Liver (tissue), 9 donors: ENCODE results near the gene PRRT3. TPM values are rescaled to one million over a fixed set of nuclear protein-coding genes. Genes with fewer than 3 reads are reported as not detected.
"Not testable (repeated sequence)": the region's sequence is repeated elsewhere in the genome, so short reads cannot be mapped to it uniquely, and the experiment has no call there.

Experiments
- DNase-seq: peaks from one replicate; pipeline ENCODE4 v3.0.0-alpha.2; 2017; ENCODE audit warnings: low spot score
- H3K27ac ChIP-seq, 2 donors: one replicate each; pipeline ENCODE4 v1.7.0; 2013; ENCODE audit warnings: inconsistent platforms in 2 of 2, low read length in 2 of 2, control low read depth in 1 of 2, low read depth in 1 of 2, mild to moderate bottlenecking in 1 of 2
- H3K27me3 ChIP-seq, 4 donors: one replicate each; pipeline versions ENCODE4 v1.6.1 to v1.7.0; 2013; ENCODE audit warnings: low read length in 3 of 4, inconsistent platforms in 1 of 4, mild to moderate bottlenecking in 1 of 4, moderate library complexity in 1 of 4; ENCODE audit not compliant: control insufficient read depth in 4 of 4, insufficient read depth in 4 of 4
- H3K36me3 ChIP-seq, 4 donors: one replicate each; pipeline versions ENCODE4 v1.6.1 to v1.7.0; 2013; ENCODE audit warnings: low read length in 3 of 4, mild to moderate bottlenecking in 3 of 4, low read depth in 1 of 4, moderate library complexity in 1 of 4; ENCODE audit not compliant: control insufficient read depth in 4 of 4, insufficient read depth in 3 of 4
- H3K4me1 ChIP-seq, 4 donors: one replicate each; pipeline versions ENCODE4 v1.6.1 to v1.7.0; 2013; ENCODE audit warnings: low read length in 3 of 4, mild to moderate bottlenecking in 3 of 4, moderate library complexity in 1 of 4; ENCODE audit not compliant: control insufficient read depth in 4 of 4, insufficient read depth in 4 of 4
- H3K4me3 ChIP-seq, 3 donors: one replicate each; pipeline versions ENCODE4 v1.6.1 to v1.7.0; 2013; ENCODE audit warnings: low read length in 3 of 3, control low read depth in 1 of 3, low read depth in 1 of 3, mild to moderate bottlenecking in 1 of 3
- H3K9ac ChIP-seq, 2 donors: one replicate each; pipeline ENCODE4 v1.7.0; 2013; ENCODE audit warnings: low read length in 2 of 2, mild to moderate bottlenecking in 2 of 2, moderate library complexity in 2 of 2, control low read depth in 1 of 2, low read depth in 1 of 2
- H3K9me3 ChIP-seq, 4 donors: one replicate each; pipeline versions ENCODE4 v1.6.1 to v1.7.0; 2013; ENCODE audit warnings: low read length in 3 of 4; ENCODE audit not compliant: control insufficient read depth in 4 of 4
- FOXA1 ChIP-seq: IDR thresholded peaks from 2 replicates; pipeline ENCODE4 v1.6.1; 2016; ENCODE audit warnings: antibody characterized with exemption
- NR2F2 ChIP-seq: IDR thresholded peaks from 2 replicates; pipeline ENCODE4 v1.6.1; 2016; ENCODE audit warnings: antibody characterized with exemption
- RAD21 ChIP-seq, 2 donors: IDR thresholded peaks; 2 replicates each; pipeline ENCODE4 v1.6.1; 2016; ENCODE audit warnings: antibody characterized with exemption in 2 of 2, mild to moderate bottlenecking in 2 of 2
- SP1 ChIP-seq: IDR thresholded peaks from 2 replicates; pipeline ENCODE4 v1.6.1; 2018; ENCODE audit warnings: antibody characterized with exemption, mild to moderate bottlenecking
- TAF1 ChIP-seq: conservative IDR thresholded peaks from 2 replicates; pipeline ENCODE4 v1.6.1; 2016; ENCODE audit warnings: antibody characterized with exemption, mild to moderate bottlenecking
- YY1 ChIP-seq: IDR thresholded peaks from 2 replicates; pipeline ENCODE4 v1.6.1; 2016; ENCODE audit warnings: antibody characterized with exemption, mild to moderate bottlenecking
- WGBS: extraction: QIAGEN DNeasy Blood & Tissue Kit; methylation state at CpG from one replicate; pipeline ENCODE4 v1.1.7; 2013; 5-methylcytosine and 5-hydroxymethylcytosine counted together
- polyA plus RNA-seq, 2 donors: library from polyadenylated mRNA; stranded (reverse) in 1 of 2; unstranded in 1 of 2; fragments of 200-250 nt in 1 of 2; fragments of >200 nt in 1 of 2; fragmentation: Nextera tagmentation in 1 of 2; extraction: Ambion mirVana in 1 of 2; gene quantifications; one replicate each; pipeline versions ENCODE4 v1.2.1 to v1.2.3, GENCODE V29; 2013 to 2015
- total RNA-seq, 2 donors: library from RNA; depleted of rRNA; stranded (reverse); fragments of >200 nt; gene quantifications; one replicate each; pipeline ENCODE4 v1.2.3, GENCODE V29; 2014
- TF ChIP-seq, protein P1 (sequence below): IDR thresholded peaks from 2 replicates; pipeline ENCODE4 v1.6.1; 2016; ENCODE audit warnings: antibody characterized with exemption
- donor health status: healthy.
- donor health status: healthy.
- donor health status: healthy.
- donor health status: healthy.
- donor health status: healthy.

PRRT3 gene
- total and polyA plus RNA-seq, 4 donors: 0.14 to 0.79 (median 0.24) TPM

- TF ChIP-seq, protein P1, sequence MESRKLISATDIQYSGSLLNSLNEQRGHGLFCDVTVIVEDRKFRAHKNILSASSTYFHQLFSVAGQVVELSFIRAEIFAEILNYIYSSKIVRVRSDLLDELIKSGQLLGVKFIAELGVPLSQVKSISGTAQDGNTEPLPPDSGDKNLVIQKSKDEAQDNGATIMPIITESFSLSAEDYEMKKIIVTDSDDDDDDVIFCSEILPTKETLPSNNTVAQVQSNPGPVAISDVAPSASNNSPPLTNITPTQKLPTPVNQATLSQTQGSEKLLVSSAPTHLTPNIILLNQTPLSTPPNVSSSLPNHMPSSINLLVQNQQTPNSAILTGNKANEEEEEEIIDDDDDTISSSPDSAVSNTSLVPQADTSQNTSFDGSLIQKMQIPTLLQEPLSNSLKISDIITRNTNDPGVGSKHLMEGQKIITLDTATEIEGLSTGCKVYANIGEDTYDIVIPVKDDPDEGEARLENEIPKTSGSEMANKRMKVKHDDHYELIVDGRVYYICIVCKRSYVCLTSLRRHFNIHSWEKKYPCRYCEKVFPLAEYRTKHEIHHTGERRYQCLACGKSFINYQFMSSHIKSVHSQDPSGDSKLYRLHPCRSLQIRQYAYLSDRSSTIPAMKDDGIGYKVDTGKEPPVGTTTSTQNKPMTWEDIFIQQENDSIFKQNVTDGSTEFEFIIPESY: no peak
- TF ChIP-seq TAF1: no peak
- no peak for TF ChIP-seq YY1
These were observed 9.1 kb downstream of the PRRT3 start for GRCh38 chr3:9942934-9943690.

DNA sequence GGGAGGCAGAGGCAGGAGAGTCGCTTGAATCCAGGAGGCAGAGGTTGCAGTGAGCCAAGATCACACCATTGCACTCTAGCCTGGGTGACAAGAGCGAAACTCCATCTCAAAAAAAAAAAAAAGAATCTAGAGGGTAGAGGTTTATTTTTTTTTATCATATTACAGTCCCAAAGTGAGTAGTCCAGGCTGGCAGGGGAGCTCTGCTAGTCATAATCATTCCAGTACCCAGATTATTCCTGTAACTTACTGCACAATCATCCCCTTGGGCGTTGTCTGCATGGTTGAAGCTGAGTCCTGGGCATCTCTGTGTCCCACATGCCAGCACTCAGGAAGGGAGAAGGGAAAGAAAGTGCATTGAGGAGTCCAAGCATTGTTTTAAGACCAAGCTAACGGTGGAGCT, 10.0 kb downstream of the PRRT3 start:
- Histone ChIP-seq H3K9ac (no peak overlapping the region), H3K4me1 (peaks cover 2 to 13% (median 7%) of the 10 kb centered on the region in 4 donors), H3K27ac (no peak overlapping the region), H3K9me3 (no peaks in the 10 kb centered on the region), H3K27me3 (no peaks in the 10 kb centered on the region), H3K36me3 (peaks cover 3 to 32% (median 18%) of the 10 kb centered on the region in 4 donors), H3K4me3 (no peak overlapping the region)
- TF ChIP-seq RAD21 (IDR thresholded peaks at IDR 0.05) (no peak), SP1 (no peak), NR2F2 (no peak), YY1 (no peak)
- no peak for DNase-seq
- 94% methylated on average over 4 of the region's 4 CpGs for WGBS

More at GRCh38 chr3:9942934-9943690, 9.1 kb downstream of the PRRT3 start:
- Histone ChIP-seq H3K36me3 (peaks cover 3 to 25% (median 12%) of the 10 kb centered on the region in 4 donors), H3K9me3 (no peaks in the 10 kb centered on the region), H3K27me3 (no peaks in the 10 kb centered on the region), H3K9ac (no peak overlapping the region), H3K27ac (no peak overlapping the region), H3K4me1 (peaks cover 2 to 16% (median 11%) of the 10 kb centered on the region in 4 donors), H3K4me3 (no peak overlapping the region)
- 95% methylated on average over 11 of the region's 11 CpGs for WGBS
- no peak for DNase-seq

DNA sequence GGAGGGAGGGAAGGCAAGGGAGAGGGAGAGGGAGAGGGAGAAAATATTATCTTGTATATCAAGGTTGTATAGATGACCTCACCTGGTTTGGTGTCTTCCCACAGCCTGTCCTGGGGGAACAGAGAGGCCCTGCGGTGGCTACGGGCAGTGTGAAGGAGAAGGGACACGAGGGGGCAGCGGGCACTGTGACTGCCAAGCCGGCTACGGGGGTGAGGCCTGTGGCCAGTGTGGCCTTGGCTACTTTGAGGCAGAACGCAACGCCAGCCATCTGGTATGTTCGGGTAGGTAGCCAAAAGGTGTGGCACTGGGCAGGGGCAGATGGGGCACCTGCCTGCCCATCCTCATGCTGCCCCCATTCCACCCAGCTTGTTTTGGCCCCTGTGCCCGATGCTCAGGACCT, 11.5 kb downstream of the PRRT3 start:
- Histone ChIP-seq H3K27ac (no peak overlapping the region), H3K4me1 (peaks cover 0 to 2% (median 0%) of the 10 kb centered on the region in 4 donors), H3K4me3 (no peak overlapping the region), H3K36me3 (peaks cover 3 to 41% (median 20%) of the 10 kb centered on the region in 4 donors), H3K9me3 (no peaks in the 10 kb centered on the region), H3K27me3 (no peaks in the 10 kb centered on the region), H3K9ac (no peak overlapping the region)
- DNase-seq: no peak
- no peak for TF ChIP-seq FOXA1
- WGBS: over 99% methylated on average over 10 of the region's 10 CpGs

GRCh38 chr3:9939906-9940305, 12.3 kb downstream of the PRRT3 start:
- not testable (repeated sequence) for DNase-seq, H3K4me3 ChIP-seq, H3K9me3 ChIP-seq, H3K4me1 ChIP-seq, H3K9ac ChIP-seq, H3K27ac ChIP-seq, H3K27me3 ChIP-seq
- 97% methylated on average over 30 of the region's 32 CpGs for WGBS
- peaks cover 3 to 43% (median 21%) of the 10 kb centered on the region in 4 donors for H3K36me3 ChIP-seq
